IMR-90 (cell line): ENCODE data around the gene MCAM. TPM values are rescaled to one million over a fixed set of nuclear protein-coding genes. Genes with fewer than 3 reads are reported as not detected.

Experiments used
- ATAC-seq: fragments of 200-7000 bp; cut with Tn5 transposase; 2 replicates; pipeline ENCODE4 v1.9.1; 2020; ENCODE audit warnings: low read depth, mild to moderate bottlenecking, moderate library complexity
- BruUV-seq: library from RNA; stranded (reverse); fragments of 400-500 nt; replicated peaks from 2 replicates; lab custom pipeline; 2021; lab: Mats Ljungman, UMichigan
- CTCF ChIA-PET: fragments of 300-600 bp; formaldehyde crosslinking; extraction: SDS; loops from one replicate; lab custom pipeline; 2021; ENCODE audit warnings: antibody characterized with exemption; lab: Yijun Ruan, JAX
- POLR2A ChIA-PET: fragments of 300-600 bp; sonication (Branson Sonifier 250); formaldehyde crosslinking; loops from one replicate; lab custom pipeline; 2022; ENCODE audit warnings: antibody characterized with exemption; ENCODE audit not compliant: unreplicated experiment; lab: Charles Lee
- DNase-seq: peaks from one replicate; pipeline ENCODE4 v3.0.0; 2013
- H2AFZ ChIP-seq: replicated peaks from 2 replicates; pipeline ENCODE3; 2013; ENCODE audit warnings: low read length, mild to moderate bottlenecking; ENCODE audit not compliant: poor library complexity
- H2AK5ac ChIP-seq: 2 replicates; pipeline ENCODE4 v1.6.1; 2013; ENCODE audit warnings: low read depth, low read length, inconsistent platforms
- H2AK9ac ChIP-seq: replicated peaks from 2 replicates; pipeline ENCODE3; 2013; ENCODE audit warnings: mild to moderate bottlenecking, low read depth, low read length, moderate library complexity; ENCODE audit not compliant: poor library complexity
- H2BK120ac ChIP-seq: 2 replicates; pipeline ENCODE4 v1.6.1; 2013; ENCODE audit warnings: low read depth, low read length, inconsistent platforms
- H2BK15ac ChIP-seq: 3 replicates; pipeline ENCODE4 v1.6.1; 2013; ENCODE audit warnings: low read depth, low read length, inconsistent platforms
- H2BK20ac ChIP-seq: 2 replicates; pipeline ENCODE4 v1.6.1; 2013; ENCODE audit warnings: low read depth, mild to moderate bottlenecking, inconsistent platforms, low read length, moderate library complexity
- H2BK5ac ChIP-seq: 2 replicates; pipeline ENCODE4 v1.6.1; 2013; ENCODE audit warnings: mild to moderate bottlenecking, low read depth, low read length, inconsistent platforms; ENCODE audit not compliant: poor library complexity, severe bottlenecking
- H3K14ac ChIP-seq: replicated peaks from 2 replicates; pipeline ENCODE4 v1.6.1; 2013; ENCODE audit warnings: low read depth, low read length, inconsistent platforms
- H3K18ac ChIP-seq: 2 replicates; pipeline ENCODE4 v1.6.1; 2013; ENCODE audit warnings: low read depth, low read length, control low read depth
- H3K23ac ChIP-seq: 2 replicates; pipeline ENCODE4 v1.6.1; 2013; ENCODE audit warnings: low read depth, low read length, inconsistent platforms
- H3K27ac ChIP-seq: 2 replicates; pipeline ENCODE4 v1.5.1; 2013; ENCODE audit warnings: mild to moderate bottlenecking, control low read depth, low read length; ENCODE audit not compliant: insufficient read depth
- H3K27me3 ChIP-seq: 2 replicates; pipeline ENCODE4 v1.6.1; 2013; ENCODE audit warnings: low read length; ENCODE audit not compliant: control insufficient read depth, insufficient read depth
- H3K36me3 ChIP-seq: 2 replicates; pipeline ENCODE4 v1.6.1; 2013; ENCODE audit warnings: low read length, mixed read lengths; ENCODE audit not compliant: control insufficient read depth, insufficient read depth
- H3K4ac ChIP-seq: 2 replicates; pipeline ENCODE4 v1.6.1; 2013; ENCODE audit warnings: low read depth, low read length, inconsistent platforms
- H3K4me1 ChIP-seq: 2 replicates; pipeline ENCODE4 v1.6.1; 2013; ENCODE audit warnings: low read length, mixed read lengths; ENCODE audit not compliant: control insufficient read depth, insufficient read depth
- H3K4me2 ChIP-seq: 2 replicates; pipeline ENCODE4 v1.6.1; 2013; ENCODE audit warnings: low read depth, mild to moderate bottlenecking, control low read depth, low read length, moderate library complexity
- H3K4me3 ChIP-seq: 2 replicates; pipeline ENCODE4 v1.5.1; 2013; ENCODE audit warnings: low read depth, mild to moderate bottlenecking, control low read depth, low read length, moderate library complexity; ENCODE audit not compliant: insufficient read depth
- H3K56ac ChIP-seq: 2 replicates; pipeline ENCODE4 v1.6.1; 2013; ENCODE audit warnings: low read length, inconsistent platforms; ENCODE audit not compliant: insufficient read depth; ENCODE audit errors: extremely low read depth
- H3K79me1 ChIP-seq, 2 experiments: 2 replicates each; pipeline ENCODE4 v1.6.1; 2013; ENCODE audit warnings: low read length in 2 of 2, inconsistent platforms in 1 of 2, low read depth in 1 of 2
- H3K9ac ChIP-seq: 2 replicates; pipeline ENCODE4 v1.6.1; 2013; ENCODE audit warnings: low read depth, low read length, control low read depth
- H3K9me1 ChIP-seq: 2 replicates; pipeline ENCODE4 v1.6.1; 2013; ENCODE audit warnings: low read length, inconsistent platforms; ENCODE audit not compliant: insufficient read depth
- H3K9me3 ChIP-seq: 2 replicates; pipeline ENCODE4 v1.6.1; 2013; ENCODE audit warnings: low read length; ENCODE audit not compliant: control insufficient read depth, insufficient read depth
- H4K20me1 ChIP-seq: 2 replicates; pipeline ENCODE4 v1.6.1; 2013; ENCODE audit warnings: low read length, inconsistent platforms; ENCODE audit not compliant: insufficient read depth
- H4K5ac ChIP-seq: 2 replicates; pipeline ENCODE4 v1.6.1; 2013; ENCODE audit warnings: mild to moderate bottlenecking, low read depth, low read length, control low read depth
- H4K8ac ChIP-seq, 2 experiments: 2 replicates each; pipeline ENCODE4 v1.6.1; 2013; ENCODE audit warnings: low read depth in 2 of 2, low read length in 2 of 2, control low read depth in 1 of 2, inconsistent platforms in 1 of 2
- H4K91ac ChIP-seq: 2 replicates; pipeline ENCODE4 v1.6.1; 2013; ENCODE audit warnings: low read depth, low read length, inconsistent platforms; ENCODE audit not compliant: insufficient read depth
- BHLHE40 ChIP-seq: fragments of 150-350 bp; IDR thresholded peaks from 2 replicates; pipeline ENCODE4 v1.6.1; 2016; ENCODE audit warnings: mild to moderate bottlenecking, low read depth, low read length
- CEBPB ChIP-seq: IDR thresholded peaks from 2 replicates; pipeline ENCODE4 v1.6.1; 2012; ENCODE audit warnings: low read depth, low read length, improper control_type of control experiment
- CHD1 ChIP-seq: IDR thresholded peaks from 2 replicates; pipeline ENCODE4 v1.6.1; 2012; ENCODE audit warnings: low read depth, low read length, improper control_type of control experiment
- MAZ ChIP-seq: IDR thresholded peaks from 2 replicates; pipeline ENCODE4 v1.6.1; 2012; ENCODE audit warnings: low read depth, mild to moderate bottlenecking, low read length, improper control_type of control experiment, moderate library complexity, borderline replicate concordance
- POLR2A ChIP-seq: IDR thresholded peaks from 2 replicates; pipeline ENCODE4 v1.6.1; 2012; ENCODE audit warnings: mild to moderate bottlenecking, low read depth, low read length
- RAD21 ChIP-seq: IDR thresholded peaks from 2 replicates; pipeline ENCODE4 v1.6.1; 2012; ENCODE audit warnings: low read length, improper control_type of control experiment
- RCOR1 ChIP-seq: IDR thresholded peaks from 2 replicates; pipeline ENCODE4 v1.6.1; 2012; ENCODE audit warnings: mild to moderate bottlenecking, low read length, improper control_type of control experiment; ENCODE audit not compliant: insufficient replicate concordance
- RFX5 ChIP-seq: IDR thresholded peaks from 2 replicates; pipeline ENCODE4 v1.8.0; 2012; ENCODE audit warnings: low read depth, mild to moderate bottlenecking, low read length, moderate library complexity
- SMC3 ChIP-seq: fragments of 150-350 bp; IDR thresholded peaks from 2 replicates; pipeline ENCODE4 v1.6.1; 2016; ENCODE audit warnings: low read depth, mild to moderate bottlenecking, antibody characterized with exemption, low read length, moderate library complexity
- WGBS, 2 experiments: methylation state at CpG; one replicate each; pipeline versions ENCODE4 v1.1.5 to v1.1.7; 2013; ENCODE audit warnings: missing lambda C conversion rate in 2 of 2; ENCODE audit not compliant: insufficient read length in 1 of 2; ENCODE audit errors: extremely low coverage in 2 of 2; 5-methylcytosine and 5-hydroxymethylcytosine counted together
- dilution Hi-C: fragments of 300-500 bp; cut with HindIII; formaldehyde crosslinking; loops from one replicate; pipeline ENCODE4 v1.14.3; 2018; ENCODE audit warnings: low sequenced_read_pairs; ENCODE audit not compliant: unreplicated experiment
- in situ Hi-C: fragments of 300-500 bp; cut with MboI; formaldehyde crosslinking; loops from 3 replicates; pipeline ENCODE4 v1.14.3; 2019; ENCODE audit warnings: low sequenced_read_pairs, inconsistent platforms, mixed read lengths
- intact Hi-C: fragments of 100-400 bp; cut with micrococcal nuclease; formaldehyde crosslinking; loops from 2 replicates; pipeline ENCODE4 v1.10.0; 2022
- polyA plus RNA-seq, 3 experiments: library from polyadenylated mRNA; depleted of rRNA; stranded (reverse); fragments of >200 nt; gene quantifications; 2 replicates each; pipeline ENCODE4 v1.2.3, GENCODE V29; 2012; ENCODE audit warnings: low replicate concordance in 1 of 3
- total RNA-seq: library from RNA; depleted of rRNA; stranded (reverse); fragments of >200 nt; gene quantifications from 2 replicates; pipeline ENCODE4 v1.2.3, GENCODE V29; 2012
- TF ChIP-seq, protein P1 (sequence below): conservative IDR thresholded peaks from 2 replicates; pipeline ENCODE4 v1.5.1; 2012; ENCODE audit warnings: mild to moderate bottlenecking, low read depth, low read length, improper control_type of control experiment
- TF ChIP-seq, protein P2 (sequence below): fragments of 150-350 bp; IDR thresholded peaks from 2 replicates; pipeline ENCODE4 v1.6.1; 2016; ENCODE audit warnings: low read depth, mild to moderate bottlenecking, low read length, moderate library complexity, borderline replicate concordance

The MCAM gene
- total and polyA plus RNA-seq, 2 of the 4 experiments (the other 2 are of a cell fraction), result 95.1 to 131 TPM

DNA sequence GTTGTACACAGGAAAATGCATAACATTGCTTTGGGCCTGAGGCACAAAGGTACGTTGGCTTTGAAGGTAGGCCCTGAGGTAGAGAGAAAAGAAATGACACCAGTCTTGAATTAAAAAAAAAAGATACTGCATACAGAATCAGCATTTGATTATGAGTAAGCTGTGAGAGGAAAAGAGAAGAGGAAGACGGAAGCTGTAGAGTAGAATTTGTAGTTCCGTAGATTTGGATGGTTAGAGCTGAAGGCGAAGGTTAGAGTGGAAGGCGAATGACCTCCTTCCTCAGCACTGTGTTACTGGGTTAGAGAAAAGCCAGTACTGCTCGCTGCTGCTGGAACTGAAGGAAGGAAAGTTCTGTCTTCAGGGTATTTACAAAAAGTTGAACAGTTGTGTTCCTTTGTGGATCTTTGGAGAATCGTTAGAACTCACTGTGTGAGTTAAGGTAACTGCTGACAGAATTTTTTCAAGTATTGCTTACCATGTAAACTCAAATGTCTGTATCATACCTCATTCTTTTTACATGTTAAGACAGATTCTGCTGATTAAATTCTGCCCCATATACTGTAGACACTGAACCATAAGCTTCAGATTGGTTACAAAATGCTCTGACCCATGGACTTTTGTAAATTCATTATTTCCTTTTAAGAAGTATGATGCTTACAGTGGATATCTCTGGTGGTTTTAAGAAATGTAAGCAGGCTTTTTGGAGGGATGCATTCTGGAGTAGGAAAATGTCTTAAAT, 50.2 kb downstream of the MCAM start (continued):
- TF ChIP-seq, protein P1, sequence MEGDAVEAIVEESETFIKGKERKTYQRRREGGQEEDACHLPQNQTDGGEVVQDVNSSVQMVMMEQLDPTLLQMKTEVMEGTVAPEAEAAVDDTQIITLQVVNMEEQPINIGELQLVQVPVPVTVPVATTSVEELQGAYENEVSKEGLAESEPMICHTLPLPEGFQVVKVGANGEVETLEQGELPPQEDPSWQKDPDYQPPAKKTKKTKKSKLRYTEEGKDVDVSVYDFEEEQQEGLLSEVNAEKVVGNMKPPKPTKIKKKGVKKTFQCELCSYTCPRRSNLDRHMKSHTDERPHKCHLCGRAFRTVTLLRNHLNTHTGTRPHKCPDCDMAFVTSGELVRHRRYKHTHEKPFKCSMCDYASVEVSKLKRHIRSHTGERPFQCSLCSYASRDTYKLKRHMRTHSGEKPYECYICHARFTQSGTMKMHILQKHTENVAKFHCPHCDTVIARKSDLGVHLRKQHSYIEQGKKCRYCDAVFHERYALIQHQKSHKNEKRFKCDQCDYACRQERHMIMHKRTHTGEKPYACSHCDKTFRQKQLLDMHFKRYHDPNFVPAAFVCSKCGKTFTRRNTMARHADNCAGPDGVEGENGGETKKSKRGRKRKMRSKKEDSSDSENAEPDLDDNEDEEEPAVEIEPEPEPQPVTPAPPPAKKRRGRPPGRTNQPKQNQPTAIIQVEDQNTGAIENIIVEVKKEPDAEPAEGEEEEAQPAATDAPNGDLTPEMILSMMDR, result no peak

DNA sequence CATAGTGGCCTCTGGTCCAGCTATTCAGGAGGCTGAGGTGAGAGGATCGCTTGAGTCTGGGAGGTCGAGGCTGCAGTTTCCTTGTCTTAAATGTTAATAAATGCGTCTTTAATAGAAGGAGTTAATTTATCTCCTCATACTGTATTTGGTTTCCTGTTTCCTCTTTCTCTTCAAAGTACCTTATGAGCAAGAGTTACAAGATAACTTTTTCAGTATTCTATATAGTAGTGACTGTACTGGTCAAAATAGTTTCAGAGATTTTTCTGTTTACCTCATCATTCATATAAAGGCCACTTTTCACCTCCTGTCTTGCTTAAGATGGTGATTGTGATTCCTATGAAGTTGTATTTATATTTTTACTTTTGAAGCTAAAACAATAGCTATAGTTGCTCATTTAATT, 50.9 kb downstream of the MCAM start:
- POLR2A ChIA-PET, result no interaction called here
- Histone ChIP-seq H3K9ac (no peak overlapping the region), H4K20me1 (peaks cover 43% of the 10 kb centered on the region), H3K4me1 (peaks cover 13% of the 10 kb centered on the region), H3K79me1 (peaks cover 32 to 78% of the 10 kb centered on the region in 2 experiments), H2BK20ac (no peak overlapping the region), H3K27me3 (no peaks in the 10 kb centered on the region), H3K23ac (no peak overlapping the region), H3K36me3 (no peaks in the 10 kb centered on the region; the same call in 1 of the 2 replicates), H4K5ac (no peak overlapping the region), H3K18ac (no peak overlapping the region), H3K4me2 (no peak overlapping the region), H3K4ac (no peak overlapping the region), H2BK5ac (no peak overlapping the region), H3K9me1 (peaks cover 8% of the 10 kb centered on the region; the same call in 1 of the 2 replicates), H3K27ac (no peak overlapping the region), H3K4me3 (no peak overlapping the region), H3K14ac (no peak overlapping the region), H4K8ac (no peak overlapping the region), H2AK9ac (no peak overlapping the region), H2AK5ac (no peak overlapping the region), H2AFZ (no peak overlapping the region), H2BK15ac (no peak overlapping the region), H4K91ac (no peak overlapping the region), H3K9me3 (no peaks in the 10 kb centered on the region), H3K56ac (no peak overlapping the region), H2BK120ac (no peak overlapping the region)
- CTCF ChIA-PET, result no interaction called here
- in situ Hi-C loops, result no loop called here
- dilution Hi-C loops, result no loop called here
- DNase-seq (no peak), ATAC-seq (no peak)
- intact Hi-C loops, result no loop called here
- no CpG with 5 or more reads among the region's 3 CpGs for WGBS, 2 experiments
- BruUV-seq, result no TSS peak
- TF ChIP-seq SMC3 (no peak), BHLHE40 (no peak), RAD21 (no peak), RFX5 (no peak), RCOR1 (no peak), CEBPB (no peak), POLR2A (no peak), CHD1 (no peak), MAZ (no peak)
- TF ChIP-seq, protein P2, sequence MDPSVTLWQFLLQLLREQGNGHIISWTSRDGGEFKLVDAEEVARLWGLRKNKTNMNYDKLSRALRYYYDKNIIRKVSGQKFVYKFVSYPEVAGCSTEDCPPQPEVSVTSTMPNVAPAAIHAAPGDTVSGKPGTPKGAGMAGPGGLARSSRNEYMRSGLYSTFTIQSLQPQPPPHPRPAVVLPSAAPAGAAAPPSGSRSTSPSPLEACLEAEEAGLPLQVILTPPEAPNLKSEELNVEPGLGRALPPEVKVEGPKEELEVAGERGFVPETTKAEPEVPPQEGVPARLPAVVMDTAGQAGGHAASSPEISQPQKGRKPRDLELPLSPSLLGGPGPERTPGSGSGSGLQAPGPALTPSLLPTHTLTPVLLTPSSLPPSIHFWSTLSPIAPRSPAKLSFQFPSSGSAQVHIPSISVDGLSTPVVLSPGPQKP, result no peak
- TF ChIP-seq, protein P1, result no peak
